ENCODE measurements around the gene CDKN1A. TPM values are rescaled to one million over a fixed set of nuclear protein-coding genes. Genes with fewer than 3 reads are reported as not detected.

The CDKN1A gene
- total RNA-seq, 1 donor from 2014 or later: 76.3 TPM

DNA sequence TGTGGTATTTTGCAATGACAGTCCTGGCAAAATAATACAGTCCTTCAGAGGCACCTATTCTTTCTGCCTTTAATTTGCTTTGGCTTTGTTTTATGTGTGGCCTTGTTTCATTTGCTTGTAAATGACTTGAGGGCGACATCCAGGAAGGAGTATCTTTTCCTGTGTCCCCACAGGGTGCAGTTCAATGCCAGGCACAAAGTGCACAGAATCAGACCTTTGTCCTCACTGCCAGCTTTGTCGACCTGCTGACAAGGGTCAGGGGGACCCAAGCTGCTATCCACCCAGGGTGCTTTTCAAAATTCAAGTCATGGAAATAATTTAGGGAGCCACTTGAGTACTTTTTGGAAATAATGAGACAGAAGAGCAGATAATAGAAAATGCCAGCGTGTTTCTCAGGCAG, 37.0 kb upstream of the CDKN1A start:
- H3K4me1 Mint-ChIP-seq (ENCODE audit: unreplicated experiment): peaks cover 8% of the 10 kb centered on the region
- no peak overlapping the region for H3K27ac Mint-ChIP-seq
- no peak for DNase-seq (ENCODE audit: extremely low spot score, unreplicated experiment)
- no peaks in the 10 kb centered on the region for H3K27me3 Mint-ChIP-seq
- TF ChIP-seq, protein P1, sequence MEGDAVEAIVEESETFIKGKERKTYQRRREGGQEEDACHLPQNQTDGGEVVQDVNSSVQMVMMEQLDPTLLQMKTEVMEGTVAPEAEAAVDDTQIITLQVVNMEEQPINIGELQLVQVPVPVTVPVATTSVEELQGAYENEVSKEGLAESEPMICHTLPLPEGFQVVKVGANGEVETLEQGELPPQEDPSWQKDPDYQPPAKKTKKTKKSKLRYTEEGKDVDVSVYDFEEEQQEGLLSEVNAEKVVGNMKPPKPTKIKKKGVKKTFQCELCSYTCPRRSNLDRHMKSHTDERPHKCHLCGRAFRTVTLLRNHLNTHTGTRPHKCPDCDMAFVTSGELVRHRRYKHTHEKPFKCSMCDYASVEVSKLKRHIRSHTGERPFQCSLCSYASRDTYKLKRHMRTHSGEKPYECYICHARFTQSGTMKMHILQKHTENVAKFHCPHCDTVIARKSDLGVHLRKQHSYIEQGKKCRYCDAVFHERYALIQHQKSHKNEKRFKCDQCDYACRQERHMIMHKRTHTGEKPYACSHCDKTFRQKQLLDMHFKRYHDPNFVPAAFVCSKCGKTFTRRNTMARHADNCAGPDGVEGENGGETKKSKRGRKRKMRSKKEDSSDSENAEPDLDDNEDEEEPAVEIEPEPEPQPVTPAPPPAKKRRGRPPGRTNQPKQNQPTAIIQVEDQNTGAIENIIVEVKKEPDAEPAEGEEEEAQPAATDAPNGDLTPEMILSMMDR (conservative IDR thresholded peaks at IDR 0.05): no peak
- no peaks in the 10 kb centered on the region for H3K9me3 Mint-ChIP-seq
- H3K4me3 Mint-ChIP-seq: no peak overlapping the region
- H3K36me3 Mint-ChIP-seq: no peaks in the 10 kb centered on the region

DNA sequence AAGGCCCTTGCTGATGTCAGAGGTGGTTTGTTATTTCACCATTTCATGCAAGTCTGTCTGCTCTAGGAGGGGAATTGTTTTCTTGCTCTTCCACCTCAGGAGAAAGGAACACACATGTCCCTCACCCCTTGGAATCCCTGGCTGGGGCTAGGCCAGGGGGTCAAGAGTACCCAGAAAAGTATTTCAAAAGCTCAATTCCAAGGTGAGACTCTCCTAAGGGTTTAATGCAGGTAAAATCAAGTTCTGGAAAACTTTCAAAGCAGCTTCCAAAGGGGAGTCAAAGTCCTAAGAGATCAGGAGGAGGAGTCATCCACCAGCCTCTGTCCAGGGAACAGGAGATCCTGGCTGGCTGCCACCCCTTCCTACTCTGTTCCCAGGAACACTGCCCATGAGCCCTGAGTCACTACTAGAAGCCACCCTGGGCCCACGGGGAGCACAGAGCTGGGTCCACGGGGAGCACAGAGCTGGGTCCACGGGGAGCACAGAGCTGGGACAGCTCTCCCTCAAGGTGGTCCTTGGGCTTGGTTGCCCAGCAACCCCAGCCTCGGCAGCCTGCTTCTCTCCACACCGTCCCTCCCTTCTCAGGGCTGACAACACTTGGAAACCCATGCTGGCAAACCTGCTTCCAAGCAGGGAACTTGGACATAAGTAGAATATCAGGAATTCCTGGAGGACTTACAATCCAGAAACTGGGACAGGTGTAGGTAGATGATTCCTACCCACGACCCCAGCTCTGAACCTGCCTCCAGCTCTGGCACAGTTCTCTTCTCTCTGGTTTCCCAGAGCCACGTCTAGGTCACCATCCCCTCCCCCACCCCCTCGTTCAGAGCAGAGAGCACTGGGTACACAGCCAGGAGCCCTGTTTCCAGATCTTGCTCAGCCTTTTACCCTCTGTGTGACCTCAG, 35.3 kb upstream of the CDKN1A start:
- Mint-ChIP-seq H3K27me3 (no peaks in the 10 kb centered on the region), H3K27ac (no peak overlapping the region), H3K36me3 (no peaks in the 10 kb centered on the region), H3K9me3 (no peaks in the 10 kb centered on the region), H3K4me1 (ENCODE audit: unreplicated experiment) (peaks cover 4% of the 10 kb centered on the region), H3K4me3 (no peak overlapping the region)
- TF ChIP-seq, protein P1 (conservative IDR thresholded peaks at IDR 0.05): no peak
- DNase-seq (ENCODE audit: extremely low spot score, unreplicated experiment): no peak

DNA sequence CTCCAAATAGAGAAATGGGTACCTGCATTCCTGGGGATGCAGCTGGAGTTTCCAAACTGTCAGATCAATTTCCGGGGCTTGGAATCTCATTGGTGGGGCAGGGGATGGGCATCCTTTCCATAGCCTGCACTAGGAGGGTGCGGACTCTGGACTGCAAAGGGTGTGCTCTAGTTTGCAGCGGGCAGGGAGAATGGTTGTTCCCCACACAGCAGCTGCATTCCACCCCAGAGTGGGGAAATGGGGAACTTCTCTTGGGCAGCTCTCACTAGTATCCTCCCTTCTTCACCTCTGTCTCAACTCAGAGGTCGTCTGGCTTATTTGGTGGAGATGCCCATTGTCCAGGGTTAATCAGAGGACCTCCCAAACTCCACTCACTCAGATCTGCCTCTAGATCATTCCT, 34.5 kb upstream of the CDKN1A start:
- DNase-seq (ENCODE audit: extremely low spot score, unreplicated experiment): no peak
- TF ChIP-seq, protein P1 (conservative IDR thresholded peaks at IDR 0.05): no peak
- no peaks in the 10 kb centered on the region for H3K36me3 Mint-ChIP-seq
- no peak overlapping the region for H3K27ac Mint-ChIP-seq
- no peaks in the 10 kb centered on the region for H3K9me3 Mint-ChIP-seq
- H3K27me3 Mint-ChIP-seq: no peaks in the 10 kb centered on the region
- H3K4me1 Mint-ChIP-seq (ENCODE audit: unreplicated experiment): peaks cover 4% of the 10 kb centered on the region
- no peak overlapping the region for H3K4me3 Mint-ChIP-seq

DNA sequence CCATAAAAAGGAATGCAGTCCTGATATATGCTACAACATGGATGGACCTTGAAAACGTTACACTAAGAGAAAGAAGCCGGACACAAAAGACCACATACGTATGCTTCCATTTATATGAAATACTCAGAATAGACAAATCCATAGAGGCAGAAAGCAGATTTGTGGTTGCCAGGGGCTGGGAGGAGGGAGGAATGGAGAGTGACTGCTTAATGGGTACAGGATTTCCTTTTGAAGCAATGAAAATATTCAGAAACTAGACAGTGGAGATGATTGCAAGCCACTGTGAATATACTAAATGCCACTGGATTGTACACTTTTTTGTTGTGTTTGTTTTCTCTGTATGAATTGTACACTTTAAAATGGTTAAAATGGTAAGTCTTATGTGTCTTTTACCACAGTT, 29.4 kb upstream of the CDKN1A start:
- TF ChIP-seq, protein P1 (conservative IDR thresholded peaks at IDR 0.05): no peak
- no peak overlapping the region for H3K4me3 Mint-ChIP-seq
- H3K4me1 Mint-ChIP-seq (ENCODE audit: unreplicated experiment): peaks cover 23% of the 10 kb centered on the region
- H3K9me3 Mint-ChIP-seq: no peaks in the 10 kb centered on the region
- H3K36me3 Mint-ChIP-seq: no peaks in the 10 kb centered on the region
- H3K27ac Mint-ChIP-seq: no peak overlapping the region
- no peaks in the 10 kb centered on the region for H3K27me3 Mint-ChIP-seq
- DNase-seq (ENCODE audit: extremely low spot score, unreplicated experiment): no peak

DNA sequence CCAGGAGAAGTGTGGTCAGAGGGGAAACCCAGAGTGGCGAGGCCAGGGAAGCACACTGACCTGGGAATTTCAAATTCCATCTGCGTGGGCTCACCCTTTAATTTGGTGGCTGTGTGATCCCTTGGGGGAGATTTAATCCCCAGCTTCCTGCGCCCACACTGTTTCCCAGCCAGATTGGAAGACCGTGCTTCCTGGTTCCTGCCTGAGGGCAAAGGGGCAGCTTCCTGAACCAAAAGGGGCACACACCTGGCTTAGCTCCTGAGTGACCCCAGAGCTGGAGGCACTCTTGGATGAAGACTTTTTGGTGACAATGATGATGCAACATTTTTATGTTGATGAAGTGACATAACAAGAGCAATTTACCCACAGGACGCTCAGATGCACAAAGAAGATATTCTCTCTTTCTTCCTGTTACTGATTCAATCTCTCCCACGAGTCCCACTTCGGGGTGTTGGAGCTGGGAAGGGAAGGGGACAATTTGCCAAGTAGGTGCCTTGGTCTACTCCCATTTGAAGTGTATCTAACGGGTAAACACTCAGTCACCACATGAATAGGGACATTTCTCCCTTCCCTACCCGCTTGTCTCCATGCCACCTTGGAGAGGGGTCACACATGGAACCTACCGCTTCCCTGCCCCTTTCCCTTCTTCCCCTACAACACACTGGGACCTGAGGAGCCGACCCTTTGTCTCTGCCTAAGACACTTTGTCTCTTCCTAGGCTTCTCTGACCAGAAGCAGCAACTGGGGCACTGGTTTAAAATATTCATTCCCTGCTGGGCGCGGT, 28.6 kb upstream of the CDKN1A start:
- H3K36me3 Mint-ChIP-seq: no peaks in the 10 kb centered on the region
- no peaks in the 10 kb centered on the region for H3K9me3 Mint-ChIP-seq
- no peak overlapping the region for H3K27ac Mint-ChIP-seq
- no peak for DNase-seq (ENCODE audit: extremely low spot score, unreplicated experiment)
- H3K27me3 Mint-ChIP-seq: no peaks in the 10 kb centered on the region
- TF ChIP-seq, protein P1 (conservative IDR thresholded peaks at IDR 0.05): no peak
- H3K4me3 Mint-ChIP-seq: no peak overlapping the region
- H3K4me1 Mint-ChIP-seq (ENCODE audit: unreplicated experiment): peaks cover 23% of the 10 kb centered on the region

Measured in type B pancreatic cell (in vitro differentiated cells).